SK-N-SH treated with all-trans-retinoic acid at 6 μM for 48 hours (cell line): ENCODE data around the gene XRCC4.

Source experiments
- ARNTL ChIP-seq: fragments of 450-650 bp; formaldehyde crosslinking; IDR thresholded peaks from 2 replicates; pipeline ENCODE4 v1.5.0; 2020; ENCODE audit warnings: low read depth, mild to moderate bottlenecking, moderate library complexity, borderline replicate concordance
- CREB5 ChIP-seq: fragments of 250-450 bp; sonication (Bioruptor Pico); IDR thresholded peaks from 2 replicates; pipeline ENCODE4 v1.5.1; 2020; ENCODE audit warnings: low read depth, mild to moderate bottlenecking, moderate library complexity
- CSDC2 ChIP-seq: fragments of 250-450 bp; sonication (Bioruptor Pico); IDR thresholded peaks from 2 replicates; pipeline ENCODE4 v1.5.0; 2020; ENCODE audit warnings: mild to moderate bottlenecking, moderate library complexity
- ESRRG ChIP-seq: fragments of 250-450 bp; sonication (Bioruptor Pico); IDR thresholded peaks from 2 replicates; pipeline ENCODE4 v1.6.1; 2021; ENCODE audit warnings: mild to moderate bottlenecking
- PATZ1 ChIP-seq: fragments of 250-450 bp; sonication (Bioruptor Pico); IDR thresholded peaks from 2 replicates; pipeline ENCODE4 v1.8.0; 2020; ENCODE audit warnings: mild to moderate bottlenecking, moderate library complexity, borderline replicate concordance
- POU6F1 ChIP-seq: fragments of 250-450 bp; sonication (Bioruptor Pico); IDR thresholded peaks from 2 replicates; pipeline ENCODE4 v1.8.0; 2021; ENCODE audit warnings: low read depth, mild to moderate bottlenecking, moderate library complexity, borderline replicate concordance
- RARB ChIP-seq: fragments of 250-450 bp; sonication (Bioruptor Pico); IDR thresholded peaks from 2 replicates; pipeline ENCODE4 v1.8.0; 2021; ENCODE audit warnings: mild to moderate bottlenecking, moderate library complexity
- TCF4 ChIP-seq: fragments of 250-450 bp; sonication (Bioruptor Pico); IDR thresholded peaks from 2 replicates; pipeline ENCODE4 v1.8.0; 2021; ENCODE audit warnings: mild to moderate bottlenecking, moderate library complexity, borderline replicate concordance
- ZC3H10 ChIP-seq: fragments of 250-450 bp; sonication (Bioruptor Pico); IDR thresholded peaks from 2 replicates; pipeline ENCODE4 v1.5.1; 2021; ENCODE audit warnings: mild to moderate bottlenecking, moderate library complexity
- ZFP30 ChIP-seq: fragments of 450-650 bp; formaldehyde crosslinking; IDR thresholded peaks from 2 replicates; pipeline ENCODE4 v1.5.0; 2022; ENCODE audit warnings: mild to moderate bottlenecking, moderate library complexity

- TF ChIP-seq RARB (CRISPR knock-in tag) (no peak), ESRRG (no peak), ZC3H10 (CRISPR knock-in tag) (no peak), CSDC2 (no peak), ZFP30 (CRISPR knock-in tag) (no peak), TCF4 (CRISPR knock-in tag) (no peak), PATZ1 (no peak), POU6F1 (CRISPR knock-in tag) (no peak), ARNTL (CRISPR knock-in tag) (no peak), CREB5 (CRISPR knock-in tag) (no peak)
These were observed 176.4 kb downstream of the XRCC4 start for GRCh38 chr5:83253720-83254119.
